ENCODE data around the gene CEP170B.

The CEP170B gene

GRCh38 chr14:104885031-104885972 is 20.2 kb downstream of the CEP170B start:
- peaks cover 11% of the 10 kb centered on the region; the same call in 1 of the 2 replicates for H3K27me3 ChIP-seq (ENCODE audit: insufficient read depth, low read length)
- no peak overlapping the region for H2AFZ ChIP-seq (ENCODE audit: low read length)
- no peaks in the 10 kb centered on the region for H4K20me1 ChIP-seq (ENCODE audit: insufficient read depth, low read length)
- no peaks in the 10 kb centered on the region for H3K9me2 ChIP-seq (ENCODE audit: low read depth, low read length)
- no peak overlapping the region for H3K4me3 ChIP-seq (ENCODE audit: low read depth, low read length, poor library complexity, severe bottlenecking)
- H3K36me3 ChIP-seq (ENCODE audit: insufficient read depth, low read length): no peaks in the 10 kb centered on the region
- H3K27ac ChIP-seq (ENCODE audit: low read depth, low read length, poor library complexity, severe bottlenecking): no peak overlapping the region
- no peaks in the 10 kb centered on the region for H3K9me3 ChIP-seq (ENCODE audit: low read length)
- H3K4me2 ChIP-seq (ENCODE audit: low read length): no peak overlapping the region
- H3K9ac ChIP-seq (ENCODE audit: low read length): no peak overlapping the region
- H3F3A ChIP-seq (ENCODE audit: insufficient read depth, low read length): no peaks in the 10 kb centered on the region
- no peaks in the 10 kb centered on the region for H3K79me2 ChIP-seq (ENCODE audit: insufficient read depth, low read length)
- TF ChIP-seq CTCF (IDR thresholded peaks at IDR 0.05; ENCODE audit: low read length): no peak
- TF ChIP-seq EZH2 (IDR thresholded peaks at IDR 0.05; ENCODE audit: borderline replicate concordance, low read length): no peak
- no peaks in the 10 kb centered on the region for H3K4me1 ChIP-seq (ENCODE audit: insufficient read depth, low read length, severe bottlenecking)

- no peak overlapping the region for H3K4me3 ChIP-seq (ENCODE audit: low read depth, low read length, poor library complexity, severe bottlenecking)
- no peaks in the 10 kb centered on the region for H4K20me1 ChIP-seq (ENCODE audit: insufficient read depth, low read length)
- H3K79me2 ChIP-seq (ENCODE audit: insufficient read depth, low read length): no peaks in the 10 kb centered on the region
- no peaks in the 10 kb centered on the region for H3F3A ChIP-seq (ENCODE audit: insufficient read depth, low read length)
- H3K36me3 ChIP-seq (ENCODE audit: insufficient read depth, low read length): no peaks in the 10 kb centered on the region
- no peak overlapping the region for H3K27ac ChIP-seq (ENCODE audit: low read depth, low read length, poor library complexity, severe bottlenecking)
- H3K9me2 ChIP-seq (ENCODE audit: low read depth, low read length): no peaks in the 10 kb centered on the region
- H2AFZ ChIP-seq (ENCODE audit: low read length): no peak overlapping the region
- H3K4me2 ChIP-seq (ENCODE audit: low read length): no peak overlapping the region
- H3K4me1 ChIP-seq (ENCODE audit: insufficient read depth, low read length, severe bottlenecking): no peaks in the 10 kb centered on the region
- H3K27me3 ChIP-seq (ENCODE audit: insufficient read depth, low read length): peaks cover 11% of the 10 kb centered on the region; the same call in 1 of the 2 replicates
- no peaks in the 10 kb centered on the region for H3K9me3 ChIP-seq (ENCODE audit: low read length)
- no peak for TF ChIP-seq CTCF (IDR thresholded peaks at IDR 0.05; ENCODE audit: low read length)
- H3K9ac ChIP-seq (ENCODE audit: low read length): no peak overlapping the region
These were observed 21.1 kb downstream of the CEP170B start for GRCh38 chr14:104885973-104886689.

GRCh38 chr14:104886690-104887622 is 21.9 kb downstream of the CEP170B start:
- no peak overlapping the region for H2AFZ ChIP-seq (ENCODE audit: low read length)
- H3K9me2 ChIP-seq (ENCODE audit: low read depth, low read length): no peaks in the 10 kb centered on the region
- H3K4me1 ChIP-seq (ENCODE audit: insufficient read depth, low read length, severe bottlenecking): no peaks in the 10 kb centered on the region
- H3K4me3 ChIP-seq (ENCODE audit: low read depth, low read length, poor library complexity, severe bottlenecking): no peak overlapping the region
- no peaks in the 10 kb centered on the region for H4K20me1 ChIP-seq (ENCODE audit: insufficient read depth, low read length)
- no peaks in the 10 kb centered on the region for H3K36me3 ChIP-seq (ENCODE audit: insufficient read depth, low read length)
- no peak overlapping the region for H3K27ac ChIP-seq (ENCODE audit: low read depth, low read length, poor library complexity, severe bottlenecking)
- H3K9ac ChIP-seq (ENCODE audit: low read length): no peak overlapping the region
- TF ChIP-seq CTCF (IDR thresholded peaks at IDR 0.05; ENCODE audit: low read length) (no peak), EZH2 (IDR thresholded peaks at IDR 0.05; ENCODE audit: borderline replicate concordance, low read length) (no peak)
- no peaks in the 10 kb centered on the region for H3K79me2 ChIP-seq (ENCODE audit: insufficient read depth, low read length)
- H3K9me3 ChIP-seq (ENCODE audit: low read length): no peaks in the 10 kb centered on the region
- H3F3A ChIP-seq (ENCODE audit: insufficient read depth, low read length): no peaks in the 10 kb centered on the region
- peaks cover 6% of the 10 kb centered on the region; the same call in 1 of the 2 replicates for H3K27me3 ChIP-seq (ENCODE audit: insufficient read depth, low read length)
- H3K4me2 ChIP-seq (ENCODE audit: low read length): no peak overlapping the region
